Measurements from ENCODE around the gene BRPF1.

Gene BRPF1

DNA sequence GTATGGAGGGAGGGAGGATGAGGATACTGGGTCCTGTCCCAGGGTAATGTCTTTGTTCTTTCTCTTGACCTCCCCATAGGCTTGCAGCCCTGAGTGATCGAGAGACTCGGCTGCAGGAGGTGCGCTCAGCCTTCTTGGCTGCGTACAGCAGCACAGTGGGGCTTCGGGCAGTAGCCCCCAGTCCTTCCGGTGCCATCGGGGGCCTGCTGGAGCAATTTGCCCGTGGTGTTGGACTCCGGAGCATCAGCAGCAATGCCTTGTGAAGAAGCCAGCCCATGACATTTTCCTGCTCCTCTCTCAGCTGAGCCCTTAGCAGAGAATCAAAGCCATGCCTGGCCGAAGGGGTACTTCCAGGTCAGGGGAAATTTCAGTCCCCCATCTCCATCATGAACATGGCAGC is 29.8 kb upstream of the BRPF1 start:
- no peak for DNase-seq

DNA sequence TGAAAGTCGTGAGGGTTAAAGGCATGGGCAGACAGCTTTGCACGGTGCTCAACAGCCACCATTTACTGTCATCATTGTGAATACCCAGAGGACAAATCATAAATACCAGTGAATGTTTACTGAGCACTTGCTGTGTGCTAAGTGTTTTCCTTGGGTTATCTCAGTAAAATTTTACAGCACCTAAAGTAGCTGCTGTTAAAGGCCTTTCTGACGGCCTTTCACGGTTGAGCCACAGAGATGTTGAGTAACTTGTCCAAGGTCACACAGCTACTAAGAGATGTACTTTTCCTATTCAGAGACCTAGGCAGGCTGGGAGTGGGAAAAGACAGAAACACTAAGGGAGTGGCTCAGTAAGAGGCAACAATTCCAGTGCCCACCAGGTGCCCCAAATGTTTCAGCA is 28.3 kb upstream of the BRPF1 start:
- no peak for DNase-seq

DNA sequence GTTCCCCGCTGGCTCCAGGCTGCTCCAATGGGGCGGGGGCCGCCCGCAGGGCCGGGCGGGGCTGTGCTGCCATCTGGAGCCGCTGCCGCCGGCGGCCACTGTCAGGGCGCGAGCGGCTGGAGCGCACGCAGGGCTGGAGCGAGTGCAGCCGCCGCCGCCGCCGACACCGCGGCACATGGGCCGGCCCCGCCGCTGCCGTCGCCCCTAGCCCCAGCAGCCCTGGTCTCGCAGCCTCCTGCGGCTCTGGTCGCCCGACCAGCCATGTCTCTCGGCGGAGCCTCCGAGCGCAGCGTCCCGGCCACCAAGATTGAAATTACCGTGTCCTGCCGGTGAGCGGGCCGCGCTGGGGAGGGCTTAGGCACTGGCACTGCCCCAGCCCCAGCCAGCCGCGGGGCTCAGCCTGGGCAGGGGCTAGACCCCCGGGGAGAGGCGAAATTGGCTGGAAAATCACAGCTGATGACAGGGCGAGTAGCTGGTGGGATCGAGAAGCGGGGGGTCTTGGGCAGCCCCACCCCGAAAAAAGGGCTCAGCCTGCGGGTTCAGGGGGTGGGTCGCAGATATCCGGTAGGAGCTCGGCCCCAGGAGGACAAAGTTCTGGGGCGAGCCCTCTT is 27.7 kb upstream of the BRPF1 start, which contains the start of gene CPNE9:
Gene CPNE9, plus strand, starts transcription at position 98 of the 611 bp plus-strand sequence. Its CDS starts 164 bp downstream, at position 262.
- DNase-seq = no peak

DNA sequence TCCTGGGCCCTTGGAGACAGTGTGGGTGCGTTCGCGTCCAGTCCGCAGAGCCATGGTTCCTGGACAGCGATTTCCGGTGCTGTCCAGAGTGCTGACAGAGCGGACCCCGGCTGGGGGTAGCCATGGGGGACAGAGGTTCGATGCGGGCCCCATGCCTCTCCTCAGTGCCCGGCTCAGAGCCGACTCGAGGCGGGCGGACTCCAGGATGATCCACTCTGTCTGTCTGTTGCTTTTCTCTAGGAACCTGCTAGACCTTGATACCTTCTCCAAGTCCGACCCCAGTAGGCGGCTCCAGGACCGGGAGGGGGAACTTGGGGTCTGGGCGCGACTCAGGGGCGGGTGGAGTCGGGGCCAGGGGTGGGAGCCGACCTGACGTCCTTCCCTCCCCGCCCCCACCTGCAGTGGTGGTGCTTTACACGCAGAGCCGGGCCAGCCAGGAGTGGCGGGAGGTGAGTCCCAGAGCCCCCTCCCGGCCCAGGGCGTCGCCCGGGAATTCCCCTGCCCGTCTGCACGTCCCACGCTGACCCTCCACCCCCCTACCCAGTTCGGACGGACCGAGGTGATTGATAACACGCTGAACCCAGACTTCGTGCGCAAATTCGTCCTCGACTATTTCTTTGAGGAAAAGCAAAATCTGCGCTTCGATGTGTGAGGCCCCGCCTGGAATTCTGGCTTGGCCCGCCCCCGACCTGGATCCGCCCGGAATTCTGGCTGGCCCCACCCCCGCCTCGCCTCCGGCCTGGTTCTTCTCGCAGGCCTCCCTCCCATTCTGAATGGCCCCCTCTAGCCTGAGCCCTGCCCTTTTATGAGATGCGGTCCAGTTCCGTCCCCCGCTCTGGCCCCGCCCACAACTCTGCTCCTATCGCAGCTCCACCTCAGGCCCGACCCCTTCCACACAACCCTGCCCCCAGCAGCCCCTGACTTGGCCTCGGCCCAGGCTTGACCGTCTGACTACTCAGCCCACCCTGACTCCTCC is 26.9 kb upstream of the BRPF1 start:
- no peak for DNase-seq

DNA sequence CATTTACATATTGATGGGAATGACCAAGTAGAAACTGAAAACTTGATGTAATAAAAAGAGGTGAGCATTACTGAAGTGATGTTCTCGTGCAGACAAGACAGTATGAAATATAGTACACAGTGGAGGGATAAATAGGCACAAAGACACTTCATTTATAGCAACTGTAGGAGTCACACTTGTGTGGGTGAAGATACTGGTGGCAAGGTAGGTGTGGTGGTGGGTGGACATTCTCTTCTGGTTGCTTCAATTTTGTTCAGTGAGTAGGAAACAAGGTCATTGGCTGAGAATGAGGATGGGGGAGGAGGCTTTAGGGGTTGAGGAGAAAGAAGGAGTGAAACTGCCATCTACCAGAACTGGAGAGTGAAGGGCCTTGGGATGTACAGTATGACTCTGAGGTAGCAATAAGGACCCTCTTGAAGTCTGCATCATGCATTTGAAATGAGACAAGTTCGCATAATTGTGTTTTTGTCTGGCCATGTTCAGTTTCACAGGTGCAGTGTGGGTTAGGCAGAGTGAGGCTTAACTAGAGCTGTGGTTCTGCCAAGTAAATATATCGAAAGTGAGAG is 21.3 kb upstream of the BRPF1 start:
- no peak for DNase-seq

DNA sequence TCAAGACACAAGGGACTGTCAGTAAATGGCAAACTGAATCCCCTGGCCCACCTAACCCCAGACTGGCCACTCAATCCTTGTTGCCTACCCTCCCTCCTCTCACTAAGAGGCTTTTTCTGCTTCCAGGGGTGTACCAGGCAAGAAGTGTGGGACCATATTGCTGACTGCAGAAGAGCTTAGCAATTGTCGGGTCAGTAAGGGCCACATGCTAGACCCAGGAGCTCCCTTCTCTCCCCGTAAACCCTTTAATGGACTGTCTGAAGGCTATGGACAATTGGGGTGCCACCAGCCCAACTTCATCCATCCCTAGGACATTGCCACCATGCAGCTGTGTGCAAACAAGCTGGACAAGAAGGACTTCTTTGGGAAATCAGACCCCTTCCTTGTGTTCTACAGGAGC is 19.1 kb upstream of the BRPF1 start:
- no peak for DNase-seq

DNA sequence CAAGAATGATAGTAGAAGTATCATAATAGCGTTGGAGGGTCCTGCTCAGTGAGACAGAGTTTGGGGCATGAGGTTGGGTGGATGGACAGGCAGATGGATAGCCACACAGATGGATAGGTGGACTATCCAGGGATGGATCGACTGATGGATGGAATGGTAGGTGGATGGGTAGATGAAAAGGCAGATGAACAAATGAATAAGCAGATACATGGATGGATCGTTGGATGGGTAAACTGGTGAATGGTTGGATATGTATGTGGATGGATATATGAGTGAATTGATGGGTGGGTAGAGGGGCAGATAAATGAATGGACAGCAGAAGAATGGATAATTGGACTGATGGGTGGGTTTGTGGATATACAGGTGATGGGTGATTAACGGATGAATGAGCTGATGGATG is 18.4 kb upstream of the BRPF1 start:
- DNase-seq = no peak

DNA sequence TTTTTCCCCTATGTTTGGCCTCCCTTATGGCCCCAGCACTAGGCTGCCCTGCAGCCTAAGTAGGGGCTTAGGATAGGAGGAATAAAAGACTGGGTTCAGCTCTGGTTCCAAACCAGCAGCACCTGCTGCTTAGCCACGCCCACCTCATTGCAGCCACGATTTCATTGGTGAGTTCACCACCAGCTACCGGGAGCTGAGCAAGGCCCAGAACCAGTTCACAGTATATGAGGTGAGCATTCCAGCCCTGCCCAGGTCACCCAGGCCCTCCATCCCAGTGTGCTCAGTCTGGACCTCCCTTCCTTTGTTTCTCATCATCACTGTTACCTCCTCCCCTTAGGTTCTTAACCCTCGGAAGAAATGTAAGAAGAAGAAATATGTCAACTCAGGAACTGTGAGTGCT is 16.4 kb upstream of the BRPF1 start:
- no peak for DNase-seq

DNA sequence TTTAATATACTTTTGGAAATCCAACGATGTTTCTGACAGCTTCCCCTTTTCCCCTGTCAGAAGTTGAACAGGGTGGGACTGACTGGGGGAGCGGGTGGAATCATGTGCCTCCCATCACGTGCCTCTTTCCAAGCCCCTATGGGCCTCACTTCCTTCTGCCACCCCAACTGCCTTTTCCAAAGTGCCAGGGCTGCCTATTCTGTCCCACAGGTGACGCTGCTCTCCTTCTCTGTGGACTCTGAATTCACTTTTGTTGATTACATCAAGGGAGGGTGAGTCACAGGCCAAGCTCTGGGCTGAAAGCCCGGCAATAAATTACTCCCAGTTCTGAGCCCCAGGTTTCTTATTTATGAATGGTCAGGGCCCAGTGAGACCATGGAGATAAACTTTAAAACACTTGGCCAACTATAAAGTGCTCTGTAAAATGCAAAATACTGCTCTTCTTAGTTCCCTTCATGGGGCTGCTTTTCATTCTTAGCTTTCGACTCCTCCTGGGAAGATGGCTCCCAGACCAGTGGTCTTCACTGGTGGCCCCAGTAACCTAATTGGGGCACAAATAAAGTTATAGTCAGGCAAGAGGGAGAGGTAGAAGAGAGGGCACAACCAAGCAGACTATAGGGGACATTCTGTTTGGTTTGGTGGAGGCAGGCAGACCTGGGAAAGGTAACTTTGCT is 15.6 kb upstream of the BRPF1 start:
- no peak for DNase-seq

DNA sequence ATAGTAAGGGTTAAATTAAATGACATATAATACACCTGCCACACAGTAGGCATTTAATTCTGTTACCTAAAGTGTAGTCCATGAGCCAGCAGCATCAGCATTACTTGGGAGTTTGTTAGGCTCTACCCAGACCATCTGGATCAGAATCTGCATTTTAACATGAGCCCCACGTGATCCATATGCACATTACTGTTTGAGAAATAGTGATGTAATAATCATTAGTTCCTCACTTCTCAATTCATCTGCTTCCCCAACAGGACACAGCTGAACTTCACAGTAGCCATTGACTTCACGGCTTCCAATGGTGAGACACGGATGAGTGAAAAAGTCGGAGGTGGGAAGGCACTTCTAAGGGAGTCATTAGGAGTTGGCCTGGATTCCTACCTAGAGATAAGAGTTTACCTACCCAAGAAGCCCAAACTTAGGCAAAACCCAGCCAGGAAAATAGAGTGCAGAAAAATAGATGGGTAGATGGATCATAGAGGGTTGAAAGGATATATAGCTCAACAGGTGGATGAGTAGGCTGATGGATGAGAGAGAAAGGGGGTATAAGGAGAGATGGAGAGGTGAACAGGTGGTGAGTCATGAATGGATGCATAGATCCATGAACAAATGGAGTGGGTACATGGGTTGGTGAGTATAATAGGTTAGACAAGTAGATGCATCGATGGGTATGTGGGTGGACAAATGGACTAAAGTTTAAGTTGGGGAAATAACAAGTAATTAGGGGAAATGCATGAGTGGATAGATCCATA is 14.6 kb upstream of the BRPF1 start:
- DNase-seq = no peak

DNA sequence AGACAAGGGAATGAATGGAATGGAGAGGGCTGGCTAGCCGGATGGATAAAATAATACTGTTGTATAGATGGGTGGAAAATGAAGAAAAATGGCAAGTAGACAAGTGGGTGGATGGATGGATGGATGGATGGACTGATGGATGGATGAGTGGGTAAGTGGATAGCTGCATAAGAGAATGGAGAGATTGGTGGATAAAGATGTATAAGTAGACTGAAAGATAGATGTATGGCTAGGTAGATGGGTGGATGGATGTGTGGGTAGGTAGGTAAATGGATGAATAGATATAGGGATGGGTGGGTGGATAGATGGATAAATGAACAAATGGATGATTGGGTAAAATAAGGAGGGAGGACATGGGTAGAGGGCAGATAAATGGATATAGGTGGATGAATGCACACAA is 14.0 kb upstream of the BRPF1 start:
- no peak for DNase-seq

DNA sequence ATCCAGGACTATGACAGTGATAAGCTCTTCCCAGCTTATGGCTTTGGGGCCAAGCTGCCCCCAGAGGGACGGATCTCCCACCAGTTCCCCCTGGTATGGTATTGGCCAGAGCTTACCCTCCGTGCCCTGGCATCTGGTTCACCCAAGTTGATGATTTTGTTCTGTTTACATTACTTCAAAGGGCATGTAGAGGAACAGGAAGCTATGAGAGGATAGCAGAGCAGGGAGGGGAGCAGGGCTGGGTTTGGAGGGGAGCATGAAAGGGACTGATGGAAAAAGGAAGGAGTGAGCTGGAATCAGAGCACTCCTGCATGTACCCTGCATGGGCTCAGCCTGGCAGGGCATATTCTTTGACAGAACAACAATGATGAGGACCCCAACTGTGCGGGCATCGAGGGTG is 13.4 kb upstream of the BRPF1 start:
- no peak for DNase-seq

DNA sequence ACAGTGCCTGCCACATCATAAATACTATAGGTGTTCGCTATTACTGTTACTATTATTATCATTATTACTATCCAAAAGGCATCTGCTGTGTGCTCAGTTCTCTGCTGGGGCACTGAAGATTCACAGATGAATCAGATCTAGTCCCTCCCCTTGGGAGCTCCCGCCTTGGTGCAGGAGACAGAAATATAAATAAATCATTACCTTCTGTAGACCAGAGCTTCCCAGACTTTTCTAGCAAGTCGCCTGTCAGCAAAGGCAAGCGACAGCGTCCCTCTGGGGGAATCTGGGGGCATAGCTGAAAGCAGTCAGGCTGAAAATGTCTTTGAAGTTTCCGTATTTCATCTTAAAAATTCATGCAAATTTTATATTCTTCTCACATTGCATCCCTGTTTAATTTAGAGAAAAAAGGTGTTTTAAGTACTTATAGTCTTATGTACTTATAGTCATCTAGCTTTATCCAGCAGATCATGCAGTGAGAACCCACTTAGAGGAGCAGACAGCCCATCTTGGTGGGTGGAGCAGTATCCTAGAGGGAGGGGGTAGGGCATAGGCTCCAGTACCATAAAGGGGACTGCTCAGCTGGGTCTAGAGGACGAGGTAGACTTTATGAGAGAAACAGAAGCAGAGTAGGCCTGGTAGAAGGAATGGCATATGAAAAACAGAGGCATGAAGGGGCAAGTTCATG is 10.4 kb upstream of the BRPF1 start:
- no peak for DNase-seq

DNA sequence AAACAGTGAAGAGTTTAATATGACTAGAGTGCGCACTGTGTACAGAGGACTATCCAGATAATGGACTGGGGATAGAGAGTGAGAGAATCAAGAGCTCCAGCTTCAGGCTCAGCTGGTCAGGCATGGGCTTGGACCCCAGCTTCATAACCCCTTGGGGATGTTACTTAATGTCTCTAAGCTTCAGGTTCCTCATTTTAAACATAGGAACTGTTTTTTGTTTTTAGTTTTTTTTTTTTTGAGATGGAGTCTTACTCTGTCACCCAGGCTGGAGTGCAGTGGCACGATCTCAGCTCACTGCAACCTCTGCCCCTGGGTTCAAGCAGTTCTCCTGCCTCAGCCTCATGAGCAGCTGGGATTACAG is 9.9 kb upstream of the BRPF1 start:
- DNase-seq = no peak

DNA sequence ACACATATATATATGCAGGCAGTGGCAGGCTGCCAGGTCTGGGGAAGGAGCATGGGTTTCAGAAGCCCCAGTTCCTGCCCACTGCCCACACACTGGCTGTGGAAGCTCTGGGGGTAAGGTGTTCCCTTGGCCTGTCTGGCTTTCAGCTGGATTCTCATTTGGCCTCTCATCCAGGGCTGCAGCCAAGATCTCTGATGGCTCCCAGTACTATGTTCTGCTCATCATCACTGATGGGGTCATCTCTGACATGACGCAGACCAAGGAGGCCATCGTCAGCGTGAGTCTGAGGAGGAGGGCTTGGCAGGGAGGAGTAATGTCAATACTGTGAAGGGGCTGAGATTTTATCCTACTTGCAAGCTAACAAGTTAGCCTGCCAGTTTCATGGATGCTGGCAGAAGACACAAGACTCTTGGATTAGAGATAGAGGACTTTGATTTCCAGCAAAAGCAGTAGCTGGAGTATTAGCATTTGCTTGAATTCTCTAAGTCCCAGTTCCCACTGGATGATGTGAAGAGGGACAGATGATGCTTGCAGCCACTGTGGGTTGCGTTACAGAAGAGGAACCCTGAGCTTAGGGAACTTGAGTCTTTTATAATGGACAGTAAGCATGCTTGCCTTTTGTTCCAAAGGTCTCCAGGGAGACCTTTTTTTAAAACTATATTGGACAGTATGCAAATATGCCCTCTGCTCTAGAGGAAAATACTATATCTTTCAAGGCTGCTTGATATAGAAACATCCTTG is 5.6 kb upstream of the BRPF1 start:
- DNase-seq = no peak

DNA sequence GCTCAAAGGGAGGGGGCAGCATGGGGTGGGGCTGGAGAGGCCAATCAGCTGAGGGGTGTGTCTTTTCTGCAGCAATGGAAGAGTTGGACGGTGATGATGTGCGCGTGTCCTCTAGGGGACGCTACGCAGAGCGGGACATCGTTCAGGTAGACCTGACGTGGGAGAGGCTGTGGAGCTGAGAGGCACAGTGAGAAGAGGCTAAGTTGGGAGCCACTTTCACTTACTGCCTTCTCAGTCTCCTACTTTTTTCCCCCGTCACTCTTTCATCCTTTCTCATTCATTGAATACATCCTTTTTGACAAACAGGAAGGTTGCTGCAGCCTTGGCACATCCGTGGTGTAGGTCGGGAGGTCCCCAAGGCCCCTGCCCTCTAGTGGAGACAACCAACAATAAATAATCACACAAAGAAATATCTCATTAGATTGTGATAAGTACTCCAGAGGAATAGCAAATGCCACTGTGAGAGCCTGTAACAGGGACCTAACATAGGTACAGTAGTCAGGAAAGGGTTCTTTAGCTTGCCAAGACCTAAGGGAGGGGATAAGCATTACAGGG is 4.4 kb upstream of the BRPF1 start:
- DNase-seq = peak; percentile 66

DNA sequence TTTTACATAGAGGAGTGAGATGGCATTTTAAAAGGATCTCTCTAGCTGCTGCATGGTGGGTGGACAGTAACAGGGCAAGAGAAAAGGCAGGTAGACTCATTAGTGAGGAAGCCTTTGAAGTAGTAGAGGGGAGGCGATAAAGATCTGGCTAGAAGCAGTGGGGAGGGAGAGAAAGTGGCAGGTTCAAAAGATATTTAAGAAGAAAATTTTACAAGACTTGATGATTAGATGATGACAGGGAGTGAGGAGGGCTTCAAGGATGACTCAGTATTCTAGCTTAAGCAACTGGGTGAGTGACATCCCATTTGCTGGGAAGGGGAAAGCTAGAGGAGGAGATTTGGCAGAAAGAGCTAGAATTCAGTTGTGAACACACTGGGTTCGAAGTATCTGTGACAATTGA is 3.8 kb upstream of the BRPF1 start:
- no peak for DNase-seq

DNA sequence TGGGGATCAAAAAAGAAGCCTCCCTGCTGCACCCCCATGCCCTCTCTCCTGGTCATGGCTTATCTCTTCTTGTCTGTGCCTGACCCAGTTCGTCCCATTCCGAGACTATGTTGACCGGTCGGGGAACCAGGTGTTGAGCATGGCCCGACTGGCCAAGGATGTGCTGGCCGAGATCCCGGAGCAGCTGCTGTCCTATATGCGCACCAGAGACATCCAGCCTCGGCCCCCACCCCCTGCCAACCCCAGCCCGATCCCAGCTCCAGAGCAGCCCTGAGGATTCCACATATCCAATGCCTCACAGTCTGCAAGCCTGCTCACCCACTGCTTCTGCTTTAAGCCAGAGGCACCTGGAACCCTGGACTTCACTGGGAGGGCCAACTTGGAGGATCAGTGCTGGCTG is 2.1 kb upstream of the BRPF1 start:
- DNase-seq = no peak

DNA sequence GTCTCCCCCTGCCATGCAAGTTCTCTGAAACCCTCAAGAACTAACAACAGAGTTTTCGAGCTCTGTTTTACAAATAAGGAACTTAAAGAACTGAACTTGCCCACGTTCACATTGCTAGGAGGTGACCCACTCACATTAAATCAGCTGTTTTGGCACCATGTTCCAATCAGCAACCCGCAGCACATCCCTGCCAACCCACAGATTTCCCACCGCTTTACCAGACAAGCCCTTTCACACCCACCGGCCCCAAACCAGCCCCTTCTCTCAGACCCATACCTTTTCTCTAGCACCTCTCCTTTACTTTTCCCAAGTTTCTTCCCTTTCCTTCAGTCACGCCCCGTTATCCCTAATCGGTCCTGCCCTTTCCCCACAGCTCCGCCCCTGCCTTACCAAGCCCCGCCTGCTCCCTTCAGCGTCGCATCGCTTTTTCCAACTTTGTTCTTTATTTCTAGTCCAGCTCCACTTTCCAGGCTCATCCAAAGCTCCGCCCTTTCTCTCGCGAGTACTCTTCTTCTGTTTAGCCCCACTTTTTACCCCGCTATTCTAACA is 804 bp upstream of the BRPF1 start:
- DNase-seq = no peak

DNA sequence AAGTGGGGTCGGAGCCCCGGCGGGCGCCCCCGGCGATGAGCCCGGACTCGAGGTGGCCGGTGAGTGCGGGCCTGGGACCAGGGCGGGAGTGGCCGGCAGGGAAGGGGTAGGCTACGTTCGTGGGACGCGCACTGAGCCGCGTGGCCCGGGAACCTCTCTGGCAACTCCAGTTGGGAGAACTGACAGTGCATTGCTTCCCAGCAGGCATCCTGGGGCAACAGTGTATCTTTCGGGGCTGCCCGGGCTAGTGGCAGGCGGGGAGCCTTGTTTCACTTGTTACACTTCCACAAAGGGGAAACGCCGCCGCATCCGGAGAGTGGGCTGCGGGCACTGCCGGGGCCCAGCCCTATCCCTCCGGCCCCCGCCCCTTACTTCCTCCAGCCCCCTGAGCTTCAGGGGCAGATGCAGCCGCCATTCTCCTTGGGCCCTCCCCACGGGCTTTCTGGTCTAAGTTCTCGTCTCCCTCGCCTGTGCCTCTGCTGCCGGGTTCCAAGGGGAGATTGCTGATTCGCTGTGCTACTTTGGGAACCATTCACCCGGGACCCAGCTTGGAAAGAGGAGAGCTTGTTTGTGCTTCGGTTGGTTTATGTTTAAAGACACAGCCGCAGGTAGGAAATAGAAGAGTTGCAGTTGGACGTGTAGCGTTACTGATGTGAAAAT is 675 bp downstream of the BRPF1 start:
- DNase-seq = peak; percentile 29
